MM.1S (cell line): ENCODE data around the gene CABP7.

Experiments used
- DNase-seq: peaks from one replicate; pipeline ENCODE4 v3.0.0-alpha.2; 2015
- H2AFZ ChIP-seq: fragments of 300-600 bp; sonication (generic); 2 replicates; pipeline ENCODE4 v1.6.0; 2016; ENCODE audit warnings: antibody characterized with exemption, low read length
- H3F3A ChIP-seq: fragments of 300-600 bp; sonication (generic); 2 replicates; pipeline ENCODE4 v1.6.1; 2016; ENCODE audit warnings: mild to moderate bottlenecking, antibody characterized with exemption, low read length, moderate library complexity, mixed read lengths; ENCODE audit not compliant: insufficient read depth
- H3K27ac ChIP-seq: fragments of 300-600 bp; sonication (generic); 2 replicates; pipeline ENCODE4 v1.5.1; 2016; ENCODE audit warnings: mild to moderate bottlenecking, low read length
- H3K27me3 ChIP-seq: fragments of 300-600 bp; sonication (generic); replicated peaks from 2 replicates; pipeline ENCODE4 v1.6.0; 2016; ENCODE audit warnings: low read length; ENCODE audit not compliant: insufficient read depth
- H3K36me3 ChIP-seq: fragments of 300-600 bp; sonication (generic); replicated peaks from 2 replicates; pipeline ENCODE4 v1.6.1; 2016; ENCODE audit warnings: mild to moderate bottlenecking, low read length, mixed read lengths; ENCODE audit not compliant: insufficient read depth
- H3K4me1 ChIP-seq: fragments of 300-600 bp; sonication (generic); 2 replicates; pipeline ENCODE4 v1.6.1; 2016; ENCODE audit warnings: low read length, mixed read lengths
- H3K4me2 ChIP-seq: fragments of 300-600 bp; sonication (generic); 2 replicates; pipeline ENCODE4 v1.6.0; 2016; ENCODE audit warnings: low read depth, low read length
- H3K4me3 ChIP-seq: fragments of 300-600 bp; sonication (generic); 2 replicates; pipeline ENCODE4 v1.5.1; 2016; ENCODE audit warnings: low read length, mixed read lengths
- H3K79me2 ChIP-seq: fragments of 300-600 bp; sonication (generic); 2 replicates; pipeline ENCODE4 v1.6.1; 2016; ENCODE audit warnings: mixed run types, low read length, mixed read lengths
- H3K9ac ChIP-seq: fragments of 300-600 bp; sonication (generic); 2 replicates; pipeline ENCODE4 v1.6.1; 2016; ENCODE audit warnings: low read length, mixed read lengths
- H3K9me2 ChIP-seq: fragments of 300-600 bp; sonication (generic); replicated peaks from 2 replicates; pipeline ENCODE4 v1.6.1; 2016; ENCODE audit warnings: mild to moderate bottlenecking, low read length, mixed read lengths; ENCODE audit not compliant: insufficient read depth
- H3K9me3 ChIP-seq: fragments of 300-600 bp; sonication (generic); replicated peaks from 2 replicates; pipeline ENCODE4 v1.6.1; 2016; ENCODE audit warnings: mild to moderate bottlenecking, low read length, mixed read lengths; ENCODE audit not compliant: insufficient read depth
- H4K20me1 ChIP-seq: fragments of 300-600 bp; sonication (generic); 2 replicates; pipeline ENCODE4 v1.6.1; 2016; ENCODE audit warnings: mild to moderate bottlenecking, low read length, moderate library complexity, mixed read lengths; ENCODE audit not compliant: insufficient read depth
- CTCF ChIP-seq: fragments of 300-600 bp; sonication (generic); IDR thresholded peaks from 2 replicates; pipeline ENCODE4 v1.5.1; 2016; ENCODE audit warnings: antibody characterized with exemption, low read length, mixed read lengths
- EZH2 ChIP-seq: fragments of 300-600 bp; sonication (generic); optimal IDR thresholded peaks from 2 replicates; pipeline ENCODE3; 2017; ENCODE audit warnings: low read depth, mild to moderate bottlenecking, antibody characterized with exemption, low read length, mixed read lengths
- EZH2phosphoT487 ChIP-seq: fragments of 300-600 bp; sonication (generic); IDR thresholded peaks from 2 replicates; pipeline ENCODE4 v1.6.1; 2018; ENCODE audit warnings: antibody characterized with exemption, low read length

Gene CABP7

GRCh38 chr22:29693671-29694070 is 26.1 kb upstream of the CABP7 start:
- Histone ChIP-seq H3K9ac (no peak overlapping the region), H3K4me1 (no peaks in the 10 kb centered on the region), H4K20me1 (no peaks in the 10 kb centered on the region), H3K27ac (no peak overlapping the region), H3K4me2 (no peak overlapping the region), H2AFZ (no peak overlapping the region), H3K9me3 (no peaks in the 10 kb centered on the region), H3K9me2 (no peaks in the 10 kb centered on the region), H3K27me3 (no peaks in the 10 kb centered on the region), H3F3A (no peaks in the 10 kb centered on the region), H3K4me3 (no peak overlapping the region), H3K36me3 (no peaks in the 10 kb centered on the region), H3K79me2 (no peaks in the 10 kb centered on the region)
- TF ChIP-seq CTCF = no peak
- no peak for TF ChIP-seq EZH2phosphoT487
- TF ChIP-seq EZH2 = no peak
- no peak for DNase-seq

DNA sequence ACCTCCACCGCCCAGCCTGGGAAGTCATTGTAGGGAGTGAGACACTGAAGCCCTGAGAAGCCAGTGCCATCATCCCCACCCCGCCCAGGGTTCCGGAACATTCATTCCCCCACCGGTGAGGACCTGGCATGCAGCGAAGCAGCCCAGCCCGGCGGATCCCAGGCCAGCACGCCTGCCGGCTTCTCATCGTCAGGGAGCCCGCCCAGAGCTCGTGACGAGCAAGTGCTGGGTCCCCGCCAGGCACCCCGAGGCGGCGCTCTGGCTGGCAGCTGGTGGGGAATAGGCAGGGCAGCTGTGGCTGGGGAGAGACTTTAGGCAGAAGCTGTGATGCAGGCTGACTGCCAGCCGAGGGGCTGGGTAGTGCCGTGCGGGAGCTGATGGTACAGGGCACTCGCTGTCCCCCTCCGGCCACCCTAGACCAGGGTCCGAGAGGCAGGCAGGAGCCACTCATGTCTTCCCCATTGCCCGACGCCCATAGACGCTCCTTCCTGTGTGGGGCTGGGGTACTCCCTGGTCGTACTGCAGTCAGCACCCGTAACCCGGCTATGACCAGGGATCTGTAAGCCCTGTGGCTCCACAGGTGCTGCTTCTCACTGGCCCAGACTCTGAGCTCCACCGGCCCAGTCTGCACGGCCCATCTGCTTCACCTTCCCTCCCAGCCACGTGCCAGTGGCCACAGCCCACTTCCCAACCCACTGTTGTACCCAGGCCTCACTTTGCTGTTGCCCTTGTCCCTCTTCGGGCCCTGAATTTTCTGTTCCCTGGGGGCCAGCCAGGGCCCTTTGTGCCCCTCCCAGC is 24.5 kb upstream of the CABP7 start:
- H3K27me3 ChIP-seq = no peaks in the 10 kb centered on the region
- no peak overlapping the region for H3K27ac ChIP-seq
- no peak overlapping the region for H2AFZ ChIP-seq
- no peaks in the 10 kb centered on the region for H3F3A ChIP-seq
- H3K36me3 ChIP-seq = no peaks in the 10 kb centered on the region
- no peaks in the 10 kb centered on the region for H3K9me2 ChIP-seq
- DNase-seq = no peak
- no peaks in the 10 kb centered on the region for H3K79me2 ChIP-seq
- H3K4me3 ChIP-seq = no peak overlapping the region
- H3K4me1 ChIP-seq = no peaks in the 10 kb centered on the region
- no peaks in the 10 kb centered on the region for H3K9me3 ChIP-seq
- H3K4me2 ChIP-seq = no peak overlapping the region
- H3K9ac ChIP-seq = no peak overlapping the region
- TF ChIP-seq EZH2 (no peak), CTCF (no peak), EZH2phosphoT487 (no peak)
- H4K20me1 ChIP-seq = no peaks in the 10 kb centered on the region

DNA sequence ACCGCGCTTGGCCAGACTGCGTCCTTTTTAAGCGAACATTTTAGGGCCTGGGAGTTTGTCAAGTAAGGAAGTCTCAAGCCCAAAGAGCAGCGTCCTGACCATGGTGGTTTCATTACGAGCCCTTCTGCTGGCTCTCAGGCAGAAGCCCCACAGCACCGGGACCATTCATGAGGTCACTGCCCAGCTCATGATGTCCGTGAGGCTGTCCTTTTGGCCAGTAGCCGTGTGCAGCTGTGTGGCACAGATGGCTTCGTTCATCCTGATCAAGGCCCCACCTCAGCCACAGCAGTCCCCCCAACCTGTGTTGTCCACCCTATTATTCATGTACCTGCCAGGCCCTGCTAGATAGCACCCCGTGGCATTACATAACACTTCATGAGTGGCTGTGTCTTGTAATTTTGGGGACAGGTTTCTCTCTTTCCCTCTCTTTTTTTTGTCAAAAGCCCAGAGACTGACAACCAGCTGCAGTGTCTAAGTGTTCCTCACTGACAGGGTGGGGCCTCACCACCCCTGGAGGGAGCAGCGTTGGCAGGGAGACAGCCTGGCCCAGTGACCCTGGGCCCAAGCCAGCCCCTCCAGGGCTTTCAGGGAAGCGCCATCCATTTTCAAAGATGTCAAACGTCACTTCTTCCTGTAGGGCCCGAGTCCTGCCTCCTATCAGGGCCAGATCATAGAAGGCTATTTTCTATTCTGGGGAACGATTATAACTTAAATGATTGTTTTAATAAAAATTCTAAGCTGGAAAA is 21.8 kb upstream of the CABP7 start:
- H3K9ac ChIP-seq = no peak overlapping the region
- H3K9me3 ChIP-seq = no peaks in the 10 kb centered on the region
- H3K4me1 ChIP-seq = no peaks in the 10 kb centered on the region
- H3K9me2 ChIP-seq = no peaks in the 10 kb centered on the region
- H3K27ac ChIP-seq = no peak overlapping the region
- H3F3A ChIP-seq = no peaks in the 10 kb centered on the region
- no peaks in the 10 kb centered on the region for H3K79me2 ChIP-seq
- no peak for TF ChIP-seq CTCF
- no peak for TF ChIP-seq EZH2phosphoT487
- no peak for TF ChIP-seq EZH2
- H3K4me3 ChIP-seq = no peak overlapping the region
- H2AFZ ChIP-seq = no peak overlapping the region
- DNase-seq = no peak
- H3K4me2 ChIP-seq = no peak overlapping the region
- no peaks in the 10 kb centered on the region for H3K27me3 ChIP-seq
- no peaks in the 10 kb centered on the region for H3K36me3 ChIP-seq
- no peaks in the 10 kb centered on the region for H4K20me1 ChIP-seq
